RWPE2 (cell line): Measurements from ENCODE around the gene PRLR.

Experiments
- ATAC-seq: fragments of 200-7000 bp; cut with Tn5 transposase; 3 replicates; pipeline ENCODE4 v1.9.1; 2021; ENCODE audit warnings: low read depth
- DNase-seq: peaks from one replicate; pipeline ENCODE4 v3.0.0-alpha.2; 2020; ENCODE audit warnings: low spot score
- H3K27ac ChIP-seq: fragments of 450-650 bp; 2 replicates; pipeline ENCODE4 v1.5.1; 2017; ENCODE audit warnings: mild to moderate bottlenecking; ENCODE audit not compliant: poor library complexity, severe bottlenecking
- H3K27me3 ChIP-seq: fragments of 250-450 bp; sonication (Bioruptor Pico); 2 replicates; pipeline ENCODE4 v1.5.1; 2021; ENCODE audit warnings: mild to moderate bottlenecking, moderate library complexity; ENCODE audit not compliant: insufficient read depth, poor library complexity, severe bottlenecking
- H3K36me3 ChIP-seq: fragments of 250-450 bp; sonication (Bioruptor Pico); 2 replicates; pipeline ENCODE4 v1.5.1; 2020; ENCODE audit warnings: low read depth, mild to moderate bottlenecking, moderate library complexity
- H3K4me1 ChIP-seq: fragments of 250-450 bp; sonication (Bioruptor Pico); 2 replicates; pipeline ENCODE4 v1.5.1; 2021; ENCODE audit warnings: mild to moderate bottlenecking, moderate library complexity; ENCODE audit not compliant: insufficient read depth, poor library complexity, severe bottlenecking
- H3K4me3 ChIP-seq: fragments of 250-450 bp; sonication (Bioruptor Pico); 2 replicates; pipeline ENCODE4 v1.5.1; 2021; ENCODE audit warnings: mild to moderate bottlenecking, moderate library complexity; ENCODE audit not compliant: severe bottlenecking
- H3K9me3 ChIP-seq: fragments of 250-450 bp; sonication (Bioruptor Pico); 2 replicates; pipeline ENCODE4 v1.5.1; 2021; ENCODE audit warnings: mild to moderate bottlenecking, moderate library complexity; ENCODE audit not compliant: severe bottlenecking
- CTCF ChIP-seq: fragments of 450-650 bp; IDR thresholded peaks from one replicate; pipeline ENCODE4 v1.5.1; 2017; ENCODE audit warnings: mild to moderate bottlenecking, moderate library complexity; ENCODE audit not compliant: poor library complexity, severe bottlenecking

PRLR gene

GRCh38 chr5:35012796-35013195, 217.5 kb downstream of the PRLR start:
- Histone ChIP-seq H3K4me3 (no peak overlapping the region), H3K36me3 (no peaks in the 10 kb centered on the region), H3K9me3 (no peaks in the 10 kb centered on the region), H3K27ac (no peak overlapping the region), H3K4me1 (no peaks in the 10 kb centered on the region), H3K27me3 (no peaks in the 10 kb centered on the region)
- TF ChIP-seq CTCF: no peak
- ATAC-seq (no peak), DNase-seq (no peak)

- Histone ChIP-seq H3K27ac (no peak overlapping the region), H3K4me3 (no peak overlapping the region), H3K4me1 (no peaks in the 10 kb centered on the region), H3K27me3 (no peaks in the 10 kb centered on the region), H3K9me3 (no peaks in the 10 kb centered on the region), H3K36me3 (no peaks in the 10 kb centered on the region)
- DNase-seq: no peak
- no peak for TF ChIP-seq CTCF
- ATAC-seq: no peak
Measured at GRCh38 chr5:35012365-35012764, 217.9 kb downstream of the PRLR start.

GRCh38 chr5:35010676-35011075, 219.6 kb downstream of the PRLR start:
- no peaks in the 10 kb centered on the region for H3K36me3 ChIP-seq
- H3K27ac ChIP-seq: no peak overlapping the region
- no peak overlapping the region for H3K4me3 ChIP-seq
- no peaks in the 10 kb centered on the region for H3K9me3 ChIP-seq
- no peak for ATAC-seq
- no peaks in the 10 kb centered on the region for H3K4me1 ChIP-seq
- no peak for TF ChIP-seq CTCF
- no peaks in the 10 kb centered on the region for H3K27me3 ChIP-seq
- no peak for DNase-seq

DNA sequence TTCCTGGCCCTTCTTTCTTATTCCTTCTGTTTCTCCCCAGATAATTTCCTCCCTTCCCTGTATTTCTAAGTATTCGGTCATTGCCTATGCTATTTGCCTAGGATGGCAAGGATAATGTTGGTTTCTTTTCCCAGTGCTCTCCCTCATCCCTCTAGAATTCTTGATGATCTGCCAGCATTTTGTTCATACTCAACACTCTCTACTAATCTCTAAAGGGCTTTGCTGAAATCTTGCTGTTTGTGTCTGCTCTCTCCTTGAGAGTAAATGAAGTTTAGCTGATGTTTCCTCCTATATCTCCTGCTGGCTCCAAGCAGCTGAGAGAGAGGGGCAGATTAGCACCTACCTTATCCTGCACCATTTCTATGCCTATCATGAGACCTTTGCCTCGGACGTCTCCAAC, 220.6 kb downstream of the PRLR start:
- DNase-seq: no peak
- Histone ChIP-seq H3K4me3 (no peak overlapping the region), H3K4me1 (no peaks in the 10 kb centered on the region), H3K36me3 (no peaks in the 10 kb centered on the region), H3K27me3 (no peaks in the 10 kb centered on the region), H3K9me3 (no peaks in the 10 kb centered on the region), H3K27ac (no peak overlapping the region)
- TF ChIP-seq CTCF: no peak
- ATAC-seq: no peak

GRCh38 chr5:35009019-35009418, 221.3 kb downstream of the PRLR start:
- peaks cover under 1% of the 10 kb centered on the region for H3K27me3 ChIP-seq
- no peak for ATAC-seq
- H3K9me3 ChIP-seq: no peaks in the 10 kb centered on the region
- DNase-seq: no peak
- no peak for TF ChIP-seq CTCF
- H3K4me1 ChIP-seq: no peaks in the 10 kb centered on the region
- no peak overlapping the region for H3K27ac ChIP-seq
- H3K36me3 ChIP-seq: no peaks in the 10 kb centered on the region
- no peak overlapping the region for H3K4me3 ChIP-seq
